Limb (tissue), 2 donors: ENCODE results near the gene CR1.
"Not testable (repeated sequence)": the region's sequence is repeated elsewhere in the genome, so short reads cannot be mapped to it uniquely, and the experiment has no call there.

Experiments
- DNase-seq, 2 donors: peaks; one replicate each; pipeline ENCODE4 v3.0.0-alpha.2; 2016; ENCODE audit errors: extremely low spot score in 2 of 2

Gene CR1

DNA sequence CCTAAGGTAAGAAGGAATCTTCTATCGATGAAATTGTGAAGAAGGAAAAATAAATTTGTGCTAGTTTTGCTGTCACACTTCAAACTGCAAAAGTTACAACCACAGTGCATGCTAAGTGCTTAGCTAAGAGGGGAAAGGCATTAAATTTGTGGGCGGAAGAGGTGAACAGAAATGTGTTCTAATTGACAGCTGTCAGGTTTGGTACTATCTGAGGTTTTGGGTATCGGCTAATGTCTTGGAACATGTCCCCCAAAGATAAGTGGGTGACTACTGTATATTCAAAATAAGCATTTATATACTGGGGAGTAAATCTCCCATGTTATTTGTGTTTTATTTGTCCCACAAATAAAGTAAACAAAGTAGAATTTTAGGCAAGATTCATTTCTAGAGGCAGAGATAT is 8.0 kb downstream of the CR1 start:
- DNase-seq, result no peak

DNA sequence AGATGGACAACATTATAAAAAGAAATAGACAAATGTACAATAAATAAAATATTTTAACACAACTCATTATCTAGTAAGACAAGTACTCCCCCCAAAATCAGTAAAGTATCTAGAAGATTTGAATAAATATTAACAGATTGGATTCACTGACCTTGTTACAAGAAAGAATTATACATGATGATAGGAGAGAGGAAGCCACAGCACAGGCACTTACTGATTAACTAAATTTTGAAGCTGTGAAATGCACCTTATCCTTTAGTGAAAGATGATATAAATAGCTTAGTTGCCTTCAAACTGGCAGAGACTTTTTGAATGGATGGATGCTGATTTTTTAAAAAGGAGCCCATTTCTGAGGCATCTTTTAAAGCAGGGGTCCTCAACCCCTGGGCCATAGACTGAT is 8.5 kb downstream of the CR1 start:
- DNase-seq, result no peak

DNA sequence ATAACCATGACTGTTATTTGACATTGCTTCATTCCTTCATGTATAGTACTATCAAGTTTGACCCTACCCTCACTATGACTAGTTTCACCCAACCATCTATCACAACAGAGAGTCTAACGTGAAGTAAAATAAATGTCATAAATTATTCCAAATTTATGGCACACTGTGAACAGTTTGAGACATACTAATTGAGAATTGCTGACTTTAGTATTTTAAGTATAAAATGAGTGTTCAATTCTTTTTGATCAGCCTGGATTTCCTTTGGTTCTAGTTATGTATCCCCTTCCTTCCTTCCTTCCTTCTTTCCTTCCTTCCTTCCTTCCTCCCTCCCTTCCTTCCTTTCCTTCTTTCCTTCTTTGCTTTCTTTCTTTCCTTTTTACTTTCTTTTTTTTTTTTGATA is 14.5 kb downstream of the CR1 start:
- no peak for DNase-seq

DNA sequence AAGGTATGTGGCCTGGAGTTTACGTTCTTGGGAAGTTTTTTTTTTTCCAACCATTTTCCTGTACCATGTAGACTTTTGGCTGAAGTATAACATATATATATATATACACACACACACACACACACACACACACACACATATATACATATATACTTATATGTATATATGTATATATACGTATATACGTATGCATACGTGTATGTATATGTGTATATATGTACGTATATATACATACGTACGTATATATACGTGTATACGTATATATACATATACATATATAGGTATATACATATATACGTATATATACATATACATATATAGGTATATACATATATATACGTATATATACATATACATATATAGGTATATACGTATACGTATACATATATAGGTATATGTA is 18.9 kb downstream of the CR1 start:
- DNase-seq, result no peak

DNA sequence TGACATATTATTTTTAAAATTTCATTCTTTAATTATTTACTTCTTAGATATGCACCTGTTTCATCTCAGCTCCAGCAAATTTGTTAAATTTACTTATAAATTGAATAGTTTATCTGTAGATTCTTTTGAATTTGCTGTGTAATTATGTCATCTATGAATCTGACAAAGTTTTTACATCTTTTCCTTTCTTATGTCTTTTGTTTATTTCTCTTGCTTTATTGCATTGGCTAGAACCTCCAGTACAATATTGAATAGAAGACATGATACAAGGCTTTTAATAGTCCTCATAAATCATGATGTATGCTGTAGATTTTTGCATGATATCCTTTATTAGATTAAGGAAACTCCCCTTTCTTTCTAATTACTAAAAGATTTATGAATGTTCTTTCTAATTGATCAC is 20.8 kb downstream of the CR1 start:
- no peak for DNase-seq

DNA sequence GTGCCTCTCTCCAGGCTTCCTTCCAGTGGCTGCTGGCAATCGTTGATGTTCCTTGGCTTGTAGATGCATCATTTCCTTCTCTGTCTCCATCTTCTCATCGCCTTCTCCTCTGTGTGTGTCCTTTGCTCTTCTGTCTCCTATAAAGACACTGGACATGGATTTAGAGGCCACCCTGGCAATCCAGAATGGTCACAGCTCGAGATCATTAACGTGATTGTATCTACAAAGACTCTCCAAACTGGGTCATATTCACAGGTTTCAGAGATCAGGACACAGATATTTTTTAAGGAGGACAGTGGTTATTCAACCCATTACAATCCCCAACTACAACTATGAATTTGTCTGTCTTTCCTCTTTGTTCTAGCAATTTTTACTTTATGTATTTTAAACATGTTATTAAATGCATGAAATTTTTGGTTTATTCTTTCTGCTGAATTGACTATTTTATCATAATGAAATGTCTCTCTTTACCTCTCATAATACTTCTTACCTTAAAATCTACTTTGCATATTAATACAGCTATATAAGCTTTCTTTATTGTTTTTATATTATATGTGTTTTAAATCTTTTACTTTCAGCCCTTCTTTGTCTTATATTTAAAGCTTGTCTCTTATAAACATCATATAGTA is 22.8 kb downstream of the CR1 start:
- no peak for DNase-seq

DNA sequence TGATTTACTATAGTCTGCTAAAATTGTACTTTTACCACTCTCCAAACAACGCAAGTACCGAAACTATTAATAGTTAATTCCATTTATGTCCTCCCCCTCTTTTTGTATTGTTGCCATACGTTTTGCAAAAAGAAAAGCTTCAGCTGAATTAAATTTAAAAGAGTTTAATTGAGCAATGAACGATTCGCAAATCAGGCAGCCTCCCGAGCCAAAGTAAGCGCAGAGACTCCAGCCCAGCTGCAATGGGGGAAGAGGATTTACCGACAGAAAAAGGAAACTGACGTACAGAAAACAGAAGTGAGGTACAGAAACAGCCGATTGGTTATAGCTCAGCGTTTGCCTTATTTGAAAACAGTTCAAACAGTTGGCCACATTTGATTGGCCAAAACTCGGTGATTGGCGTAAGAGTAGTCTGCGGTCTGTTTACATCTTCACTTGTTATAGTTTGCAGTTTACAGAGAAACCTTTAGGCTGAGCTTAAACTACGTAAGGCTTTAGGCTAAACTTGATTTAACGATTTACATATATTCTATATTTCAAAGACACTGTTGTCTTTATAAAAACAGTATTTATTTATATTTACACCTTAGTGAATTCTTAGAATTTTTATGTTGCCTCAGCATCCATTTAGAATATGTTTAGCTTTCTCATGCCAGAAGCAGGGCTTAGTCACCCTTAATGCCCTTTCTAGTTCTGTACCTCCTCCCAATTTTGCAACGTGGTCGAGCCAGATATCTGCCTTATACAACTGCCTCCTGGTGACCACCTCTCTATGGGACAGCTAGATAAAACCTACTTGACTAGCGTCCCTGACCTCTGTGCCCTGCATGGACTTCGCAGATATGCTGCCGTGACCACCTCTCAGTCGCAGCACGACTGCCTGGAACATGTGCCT is 23.8 kb downstream of the CR1 start:
- no peak for DNase-seq

DNA sequence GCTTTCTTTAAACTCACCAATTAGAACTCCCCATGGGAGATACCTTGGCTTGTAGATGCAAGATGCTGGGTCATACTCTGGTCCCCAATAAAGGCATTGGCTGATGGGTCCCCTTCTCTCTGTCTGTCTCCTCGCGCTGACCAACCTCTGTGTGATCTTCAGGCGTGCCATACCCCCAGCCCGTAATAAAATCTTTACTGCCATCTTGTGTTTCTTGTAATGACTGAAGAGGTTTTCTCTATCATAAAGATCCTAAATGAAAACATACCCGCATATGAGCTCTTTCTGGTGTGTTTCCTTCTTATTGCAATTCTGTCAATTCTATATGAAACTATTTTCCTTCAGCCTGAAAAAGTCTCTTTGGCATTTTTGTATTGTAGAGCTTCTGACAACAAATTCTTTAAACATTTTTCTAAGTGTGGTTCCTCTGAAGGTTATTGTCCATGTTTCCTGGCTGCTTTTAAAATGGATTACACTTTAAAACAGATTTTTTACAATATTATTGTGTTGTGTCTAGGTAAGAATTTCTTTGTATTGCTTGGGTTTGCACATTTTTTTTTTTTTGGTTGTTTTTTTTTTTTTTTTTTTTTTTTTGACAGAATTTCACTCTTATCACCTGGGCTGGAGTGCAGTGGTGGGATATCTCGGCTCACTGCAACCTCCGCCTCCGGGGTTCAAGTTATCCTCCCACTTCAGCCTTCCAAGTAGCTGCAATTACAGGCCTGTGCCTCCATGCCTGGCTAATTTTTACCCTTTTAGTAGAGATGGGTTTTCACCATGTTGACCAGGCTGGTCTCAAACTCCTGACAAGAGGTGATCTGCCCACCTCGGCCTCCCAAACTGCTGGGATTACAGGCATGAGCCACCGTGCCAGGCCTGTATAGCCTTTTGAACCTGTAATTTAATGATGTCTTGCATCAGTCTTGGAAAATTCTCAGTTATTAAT is 24.7 kb downstream of the CR1 start:
- DNase-seq, result not testable (repeated sequence)

DNA sequence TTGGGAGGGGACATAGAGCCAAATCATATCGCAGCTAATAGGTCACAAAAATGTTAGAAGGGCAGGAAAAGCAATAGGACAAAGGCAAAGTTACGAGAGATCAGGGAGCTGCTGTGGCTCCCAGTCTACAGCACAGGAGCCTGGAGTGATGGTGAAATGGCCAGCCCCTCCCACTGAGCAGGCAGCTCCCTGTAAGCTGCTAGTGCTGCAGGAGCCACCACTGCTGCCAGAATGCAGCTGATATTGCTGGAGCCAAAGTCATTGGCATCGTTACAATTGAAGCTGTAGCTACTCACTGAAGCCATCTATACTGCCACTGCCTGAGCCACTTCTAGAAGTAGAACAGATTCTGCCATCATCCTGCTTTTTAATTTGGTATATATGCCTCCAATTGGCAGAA is 29.3 kb downstream of the CR1 start:
- not testable (repeated sequence) for DNase-seq

DNA sequence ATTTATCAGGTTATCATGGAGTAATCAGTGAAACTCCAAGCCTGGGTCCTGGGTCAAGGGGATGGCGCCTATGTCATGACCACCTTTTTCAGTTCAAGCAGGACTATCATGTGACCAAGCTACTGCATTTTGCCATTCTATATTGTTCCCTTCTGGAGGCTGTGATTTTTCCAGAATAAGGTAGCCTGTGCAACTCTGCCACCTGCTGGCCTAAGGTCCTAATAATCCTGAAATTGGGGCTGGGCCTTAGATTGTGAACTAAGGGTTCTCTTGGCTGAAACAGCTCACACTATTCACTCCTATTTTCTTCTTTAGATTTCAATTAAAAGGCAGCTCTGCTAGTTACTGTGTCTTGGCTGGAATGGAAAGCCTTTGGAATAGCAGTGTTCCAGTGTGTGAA is 32.4 kb downstream of the CR1 start:
- not testable (repeated sequence) for DNase-seq

DNA sequence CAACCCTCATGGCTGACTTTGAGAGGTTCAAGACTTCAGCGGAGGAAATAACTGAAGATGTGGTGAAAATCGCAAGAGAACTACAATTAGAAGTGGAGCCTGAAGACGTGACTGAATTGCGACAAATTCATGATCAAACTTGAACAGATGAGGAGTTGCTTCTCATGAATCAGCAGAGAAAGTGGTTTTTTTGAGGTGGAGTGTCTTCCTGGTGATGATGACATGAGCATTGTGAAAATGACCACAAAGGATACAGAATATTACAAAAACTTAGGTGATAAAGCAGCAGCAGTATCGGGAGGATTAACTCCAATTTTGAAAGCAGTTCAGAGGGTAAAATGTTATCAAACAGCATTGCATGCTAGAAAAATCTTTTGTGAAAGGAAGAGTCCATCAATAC is 40.3 kb downstream of the CR1 start:
- not testable (repeated sequence) for DNase-seq

DNA sequence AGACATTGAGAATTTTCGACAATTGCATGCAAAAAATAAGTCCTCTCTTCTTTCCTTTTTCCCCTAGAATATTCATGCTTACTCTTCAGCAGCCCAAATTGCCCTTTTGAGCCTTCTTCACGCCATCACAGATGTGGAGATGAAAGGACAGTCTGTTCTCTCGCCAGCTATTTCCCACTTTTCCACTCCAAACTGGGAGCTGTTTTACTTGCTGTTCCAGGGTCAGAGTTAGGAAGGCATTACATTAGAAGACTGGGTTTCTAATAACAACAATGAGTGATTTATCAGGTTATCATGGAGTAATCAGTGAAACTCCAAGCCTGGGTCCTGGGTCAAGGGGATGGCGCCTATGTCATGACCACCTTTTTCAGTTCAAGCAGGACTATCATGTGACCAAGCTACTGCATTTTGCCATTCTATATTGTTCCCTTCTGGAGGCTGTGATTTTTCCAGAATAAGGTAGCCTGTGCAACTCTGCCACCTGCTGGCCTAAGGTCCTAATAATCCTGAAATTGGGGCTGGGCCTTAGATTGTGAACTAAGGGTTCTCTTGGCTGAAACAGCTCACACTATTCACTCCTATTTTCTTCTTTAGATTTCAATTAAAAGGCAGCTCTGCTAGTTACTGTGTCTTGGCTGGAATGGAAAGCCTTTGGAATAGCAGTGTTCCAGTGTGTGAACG is 50.9 kb downstream of the CR1 start:
- not testable (repeated sequence) for DNase-seq

DNA sequence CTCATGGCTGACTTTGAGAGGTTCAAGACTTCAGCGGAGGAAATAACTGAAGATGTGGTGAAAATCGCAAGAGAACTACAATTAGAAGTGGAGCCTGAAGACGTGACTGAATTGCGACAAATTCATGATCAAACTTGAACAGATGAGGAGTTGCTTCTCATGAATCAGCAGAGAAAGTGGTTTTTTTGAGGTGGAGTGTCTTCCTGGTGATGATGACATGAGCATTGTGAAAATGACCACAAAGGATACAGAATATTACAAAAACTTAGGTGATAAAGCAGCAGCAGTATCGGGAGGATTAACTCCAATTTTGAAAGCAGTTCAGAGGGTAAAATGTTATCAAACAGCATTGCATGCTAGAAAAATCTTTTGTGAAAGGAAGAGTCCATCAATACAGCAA is 58.9 kb downstream of the CR1 start:
- not testable (repeated sequence) for DNase-seq

DNA sequence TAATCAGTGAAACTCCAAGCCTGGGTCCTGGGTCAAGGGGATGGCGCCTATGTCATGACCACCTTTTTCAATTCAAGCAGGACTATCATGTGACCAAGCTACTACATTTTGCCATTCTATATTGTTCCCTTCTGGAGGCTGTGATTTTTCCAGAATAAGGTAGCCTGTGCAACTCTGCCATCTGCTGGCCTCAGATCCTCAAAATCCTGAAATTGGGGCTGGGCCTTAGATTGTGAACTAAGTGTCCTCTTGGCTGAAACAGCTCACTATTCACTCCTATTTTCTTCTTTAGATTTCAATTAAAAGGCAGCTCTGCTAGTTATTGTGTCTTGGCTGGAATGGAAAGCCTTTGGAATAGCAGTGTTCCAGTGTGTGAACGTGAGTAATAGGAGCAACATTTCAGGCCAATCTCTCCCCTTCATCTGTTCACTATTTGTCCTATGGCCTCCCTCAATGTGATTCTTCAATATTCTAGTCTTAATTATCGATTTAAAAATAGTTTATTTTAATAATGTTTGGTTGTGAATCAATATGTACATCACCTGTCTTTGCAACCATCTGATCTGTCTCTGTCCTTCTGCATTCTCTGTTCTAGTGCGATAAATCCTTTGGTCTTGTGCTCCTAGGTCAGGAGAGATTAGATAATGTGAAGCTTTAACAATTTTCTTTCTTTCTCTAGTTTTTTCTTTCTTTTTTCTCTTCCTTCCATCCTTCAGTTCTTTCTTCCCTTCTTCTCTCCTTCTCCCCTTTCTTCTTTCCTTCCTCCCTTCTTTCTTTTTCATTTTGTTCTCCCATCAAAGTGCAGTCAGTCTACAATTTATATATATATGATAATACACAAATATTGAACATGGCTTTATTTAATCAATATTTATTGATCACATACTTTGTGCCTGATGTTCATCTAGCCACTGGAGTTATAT is 69.8 kb downstream of the CR1 start:
- peak in 1 of 2 donors; percentile 28 for DNase-seq

DNA sequence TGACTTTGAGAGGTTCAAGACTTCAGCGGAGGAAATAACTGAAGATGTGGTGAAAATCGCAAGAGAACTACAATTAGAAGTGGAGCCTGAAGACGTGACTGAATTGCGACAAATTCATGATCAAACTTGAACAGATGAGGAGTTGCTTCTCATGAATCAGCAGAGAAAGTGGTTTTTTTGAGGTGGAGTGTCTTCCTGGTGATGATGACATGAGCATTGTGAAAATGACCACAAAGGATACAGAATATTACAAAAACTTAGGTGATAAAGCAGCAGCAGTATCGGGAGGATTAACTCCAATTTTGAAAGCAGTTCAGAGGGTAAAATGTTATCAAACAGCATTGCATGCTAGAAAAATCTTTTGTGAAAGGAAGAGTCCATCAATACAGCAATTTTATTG is 76.0 kb downstream of the CR1 start:
- DNase-seq, result not testable (repeated sequence)

DNA sequence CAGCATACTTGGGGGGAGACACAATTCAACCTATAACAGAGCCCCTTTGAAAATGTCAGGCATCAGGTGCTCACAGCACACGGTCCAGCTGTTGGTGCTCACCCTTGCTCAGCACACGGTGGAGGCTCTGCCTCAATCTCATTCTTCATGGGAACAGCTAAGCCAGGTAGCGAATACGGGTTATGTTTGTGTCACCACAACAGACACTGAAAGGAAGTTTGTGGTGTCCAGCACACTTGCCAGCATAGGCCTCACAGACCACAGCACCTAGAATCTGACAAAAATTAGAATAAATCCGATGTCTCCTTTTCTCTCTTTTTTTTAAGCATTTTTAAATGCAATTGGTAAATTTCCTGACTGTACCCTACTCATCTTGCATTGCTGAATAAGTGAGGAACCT is 77.1 kb downstream of the CR1 start:
- not testable (repeated sequence) for DNase-seq

DNA sequence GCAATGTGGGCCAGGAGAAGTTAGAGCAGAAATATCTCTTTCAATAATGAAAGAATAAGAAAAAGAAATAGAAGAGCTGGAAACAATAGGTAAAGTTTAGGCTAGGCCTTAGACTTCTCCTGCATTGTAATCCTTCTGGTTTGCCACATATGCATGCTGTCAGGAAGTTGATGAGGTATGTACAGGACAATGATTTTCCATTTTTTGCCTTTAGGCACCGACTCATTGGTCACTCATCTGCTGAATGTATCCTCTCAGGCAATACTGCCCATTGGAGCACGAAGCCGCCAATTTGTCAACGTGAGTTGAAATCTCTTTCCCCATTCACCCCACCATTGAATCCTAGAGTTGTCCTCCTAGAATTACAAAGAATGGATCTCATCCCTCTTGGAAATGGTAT is 79.4 kb downstream of the CR1 start:
- not testable (repeated sequence) for DNase-seq

DNA sequence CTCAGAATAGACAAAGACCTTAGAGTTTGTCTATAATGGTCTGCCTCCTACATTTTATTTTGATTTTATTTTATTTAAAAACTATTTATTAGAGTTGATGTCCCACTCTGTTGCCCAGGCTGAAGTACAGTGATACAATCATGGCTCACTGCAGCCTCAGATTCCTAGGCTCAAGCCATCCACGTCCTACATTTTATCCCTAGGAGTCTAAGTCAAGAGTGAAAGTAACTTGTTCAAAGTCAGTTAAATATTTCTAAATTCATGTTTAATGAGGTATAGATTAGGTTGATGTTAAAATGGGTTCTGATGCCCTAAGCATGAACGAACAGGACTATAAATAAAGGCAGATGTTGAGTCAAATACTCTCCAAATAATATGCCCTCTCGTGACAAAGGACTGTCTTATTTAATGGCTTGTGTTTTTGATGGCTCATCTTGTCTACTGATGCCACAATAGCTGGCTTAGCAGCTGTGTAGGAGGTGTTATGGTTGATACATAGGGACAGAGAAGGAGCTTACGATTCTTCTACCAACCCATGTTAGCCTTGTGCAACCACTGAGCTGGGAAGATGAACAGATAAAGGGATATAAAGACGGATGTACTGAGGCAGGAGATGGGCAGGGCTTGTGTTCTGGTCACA is 83.0 kb downstream of the CR1 start:
- DNase-seq, result no peak

DNA sequence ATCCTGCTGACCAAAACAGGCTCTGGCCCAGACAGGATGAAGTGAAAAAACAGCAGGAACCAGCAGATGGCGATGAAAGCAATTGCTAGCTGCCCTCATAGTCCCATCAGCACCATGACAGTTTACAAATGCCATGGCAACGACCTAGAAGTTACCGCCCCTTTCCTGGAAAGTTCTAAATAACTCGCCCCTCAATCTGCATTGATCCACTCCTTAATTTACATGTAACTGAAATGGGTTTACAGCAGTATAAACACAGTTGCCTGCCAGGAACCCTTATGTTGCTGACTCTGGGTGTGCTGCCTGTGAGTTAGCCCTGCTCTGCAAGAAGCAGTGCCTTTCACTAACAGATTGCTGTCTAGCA is 83.5 kb downstream of the CR1 start:
- DNase-seq, result peak; percentile 24 to 49
